Stomach (tissue), 9 donors: Measurements from ENCODE around the gene COPS9. TPM values are rescaled to one million over a fixed set of nuclear protein-coding genes. Genes with fewer than 3 reads are reported as not detected.

ENCODE experiments used
- DNase-seq, 2 donors: peaks; one replicate each; pipeline versions ENCODE4 v3.0.0 to v3.0.0-alpha.2; 2013 to 2019
- H3K27ac ChIP-seq, 5 donors: fragments of 200-600 bp in 4 of 5; sonication (generic) in 4 of 5; one replicate each; pipeline ENCODE4 v1.5.1; 2013 to 2019; ENCODE audit warnings: mild to moderate bottlenecking in 1 of 5, moderate library complexity in 1 of 5
- H3K27me3 ChIP-seq, 3 donors: fragments of 200-600 bp; sonication (generic); one replicate each; pipeline ENCODE4 v1.5.1; 2017 to 2019; ENCODE audit warnings: mixed run types in 1 of 3
- H3K36me3 ChIP-seq, 4 donors: fragments of 200-600 bp; sonication (generic); 1 replicate in 3 of 4; 2 replicates in 1 of 4; pipeline ENCODE4 v1.5.1; 2016 to 2019
- H3K4me1 ChIP-seq, 4 donors: fragments of 200-600 bp; sonication (generic); one replicate each; pipeline ENCODE4 v1.5.1; 2016 to 2019
- H3K4me3 ChIP-seq, 4 donors: fragments of 200-600 bp; sonication (generic) in 3 of 4; one replicate each; pipeline ENCODE4 v1.5.1; 2016 to 2019; ENCODE audit warnings: mild to moderate bottlenecking in 1 of 4
- H3K9me3 ChIP-seq, 4 donors: fragments of 200-600 bp; sonication (generic); one replicate each; pipeline ENCODE4 v1.5.1; 2016 to 2019
- EP300 ChIP-seq: sonication (generic); formaldehyde crosslinking; IDR thresholded peaks from one replicate; pipeline ENCODE4 v1.6.1; 2017; ENCODE audit warnings: antibody characterized with exemption
- POLR2A ChIP-seq, 4 donors: fragments of 450-650 bp; IDR thresholded peaks; one replicate each; pipeline ENCODE4 v1.6.1; 2016; ENCODE audit warnings: antibody characterized with exemption in 4 of 4, control low read depth in 2 of 4, mild to moderate bottlenecking in 1 of 4, moderate library complexity in 1 of 4
- POLR2AphosphoS5 ChIP-seq, 3 donors: sonication (generic); formaldehyde crosslinking; IDR thresholded peaks; one replicate each; pipeline ENCODE4 v1.6.1; 2016; ENCODE audit warnings: antibody characterized with exemption in 3 of 3
- WGBS, 5 donors: extraction: QIAGEN DNeasy Blood & Tissue Kit in 3 of 5; methylation state at CpG; one replicate each; pipeline versions ENCODE4 v1.1.5 to v1.1.7; 2013 to 2018; 5-methylcytosine and 5-hydroxymethylcytosine counted together
- intact Hi-C: fragments of 100-400 bp; cut with DNase I; formaldehyde crosslinking; loops from one replicate; pipeline ENCODE4 v1.15.1; 2023; ENCODE audit warnings: low total_unique reads
- polyA plus RNA-seq, 3 donors: library from polyadenylated mRNA; stranded (reverse); fragments of 200-250 nt; gene quantifications; one replicate each; pipeline ENCODE4 v1.2.3, GENCODE V29; 2013
- total RNA-seq, 5 donors: library from RNA; depleted of rRNA; stranded (reverse); fragments of >200 nt; gene quantifications; one replicate each; pipeline versions ENCODE4 v1.1.0 to v1.2.3, GENCODE V29; 2014 to 2016
- TF ChIP-seq, protein P1 (sequence below), 7 experiments: fragments of 450-650 bp in 4 of 7; fragments of 200-600 bp in 3 of 7; sonication (generic) in 3 of 7; IDR thresholded peaks; one replicate each; pipeline ENCODE4 v1.5.1; 2016 to 2019; ENCODE audit warnings: antibody characterized with exemption in 7 of 7, control low read depth in 2 of 7, mild to moderate bottlenecking in 1 of 7
- donor health status: healthy with polysubstance abuse.
- donor health status: Bipolar disorder and iron deficiency.
- donor health status: healthy.

COPS9 gene
- total and polyA plus RNA-seq, 8 donors = 40.6 to 582 (median 136) TPM

DNA sequence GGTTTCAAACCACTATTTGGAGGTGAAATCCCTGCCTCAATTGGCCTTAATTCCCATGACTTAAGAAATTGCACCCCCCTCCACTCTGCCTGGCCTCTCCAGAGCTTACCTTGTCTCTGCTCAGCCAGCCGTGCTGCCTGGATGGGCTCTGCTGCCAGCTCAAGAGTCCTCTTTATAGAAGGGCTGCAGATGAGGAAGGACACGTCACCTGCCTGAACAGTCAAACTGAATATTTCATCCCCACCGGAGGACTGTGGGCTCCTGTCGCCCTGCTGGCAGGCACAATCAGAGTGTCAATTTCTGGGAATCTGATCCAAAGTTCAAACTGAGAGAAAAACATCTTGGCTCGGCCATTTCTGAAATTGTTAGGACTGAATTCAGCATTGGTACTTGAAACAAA lies 4.4 kb upstream of the COPS9 start, which contains the start of gene OTOS:
TSS of gene OTOS (minus strand) at position 148 of the 400 bp plus-strand sequence. CDS start 332 bp downstream, outside the sequence.
- H3K36me3 ChIP-seq = no peaks in the 10 kb centered on the region
- H3K9me3 ChIP-seq = no peaks in the 10 kb centered on the region
- peaks cover 0 to 20% (median 16%) of the 10 kb centered on the region in 4 donors for H3K4me1 ChIP-seq
- no peak for DNase-seq
- WGBS, 5 donors = 53 to 68% (median 60%) methylated on average over 5 of the region's 5 CpGs
- no peak within 1 kb of the TSS for H3K27ac ChIP-seq
- no peak within 1 kb of the TSS for H3K4me3 ChIP-seq
- intact Hi-C loops = loop anchor here (5.0 to 10.0 kb wide), 2 partner anchors 83 to 1106 kb away; no protein-coding TSS in a partner anchor
- no peak for TF ChIP-seq EP300
- TF ChIP-seq, protein P1, sequence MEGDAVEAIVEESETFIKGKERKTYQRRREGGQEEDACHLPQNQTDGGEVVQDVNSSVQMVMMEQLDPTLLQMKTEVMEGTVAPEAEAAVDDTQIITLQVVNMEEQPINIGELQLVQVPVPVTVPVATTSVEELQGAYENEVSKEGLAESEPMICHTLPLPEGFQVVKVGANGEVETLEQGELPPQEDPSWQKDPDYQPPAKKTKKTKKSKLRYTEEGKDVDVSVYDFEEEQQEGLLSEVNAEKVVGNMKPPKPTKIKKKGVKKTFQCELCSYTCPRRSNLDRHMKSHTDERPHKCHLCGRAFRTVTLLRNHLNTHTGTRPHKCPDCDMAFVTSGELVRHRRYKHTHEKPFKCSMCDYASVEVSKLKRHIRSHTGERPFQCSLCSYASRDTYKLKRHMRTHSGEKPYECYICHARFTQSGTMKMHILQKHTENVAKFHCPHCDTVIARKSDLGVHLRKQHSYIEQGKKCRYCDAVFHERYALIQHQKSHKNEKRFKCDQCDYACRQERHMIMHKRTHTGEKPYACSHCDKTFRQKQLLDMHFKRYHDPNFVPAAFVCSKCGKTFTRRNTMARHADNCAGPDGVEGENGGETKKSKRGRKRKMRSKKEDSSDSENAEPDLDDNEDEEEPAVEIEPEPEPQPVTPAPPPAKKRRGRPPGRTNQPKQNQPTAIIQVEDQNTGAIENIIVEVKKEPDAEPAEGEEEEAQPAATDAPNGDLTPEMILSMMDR (IDR thresholded peaks at IDR 0.05) = no peak
- TF ChIP-seq POLR2A (IDR thresholded peaks at IDR 0.05) = no peak
- no peak for TF ChIP-seq POLR2AphosphoS5 (IDR thresholded peaks at IDR 0.05)
- H3K27me3 ChIP-seq = peaks cover 0 to 41% (median 25%) of the 10 kb centered on the region in 3 donors

DNA sequence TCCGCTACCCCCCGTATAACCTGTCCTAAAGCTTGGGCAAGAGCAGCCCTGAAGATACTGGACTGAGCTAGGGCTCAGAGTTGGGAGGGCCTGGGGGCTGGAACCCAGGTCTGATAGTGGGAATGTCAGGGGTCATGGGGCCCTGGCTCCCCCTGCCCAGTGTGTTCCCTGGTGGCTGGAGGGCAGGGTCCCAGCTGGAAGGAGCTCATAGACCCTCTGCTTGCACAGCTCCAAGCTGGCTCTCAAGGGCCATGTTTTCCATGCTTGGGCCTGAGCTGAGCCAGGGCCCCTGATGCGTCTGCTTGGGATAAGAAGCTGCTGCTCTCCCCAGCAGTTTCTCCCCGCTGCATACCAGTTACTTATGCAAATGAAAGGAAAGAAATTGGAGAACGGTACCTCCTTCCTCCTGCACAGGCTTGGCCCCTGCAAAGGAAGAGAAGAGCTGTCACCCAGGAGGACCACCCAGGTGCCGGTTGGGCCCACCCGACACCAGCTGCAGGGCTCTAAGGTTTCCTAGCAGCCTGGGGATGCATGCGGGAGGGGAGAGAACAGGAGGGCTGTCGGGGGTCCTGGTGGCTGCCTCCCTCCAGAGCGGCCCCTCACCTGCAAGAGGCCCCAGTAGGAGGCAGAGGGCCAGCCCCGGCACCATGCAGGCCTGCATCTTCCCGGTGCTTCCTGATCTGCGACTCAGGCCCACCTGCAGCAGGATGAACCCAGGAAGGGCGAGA lies 3.7 kb upstream of the COPS9 start:
- 50 to 60% (median 52%) methylated on average over 10 to 14 of the region's 14 CpGs for WGBS, 5 donors
- intact Hi-C loops = loop anchor here (5.0 to 10.0 kb wide), 2 partner anchors 83 to 1105 kb away; no protein-coding TSS in a partner anchor

DNA sequence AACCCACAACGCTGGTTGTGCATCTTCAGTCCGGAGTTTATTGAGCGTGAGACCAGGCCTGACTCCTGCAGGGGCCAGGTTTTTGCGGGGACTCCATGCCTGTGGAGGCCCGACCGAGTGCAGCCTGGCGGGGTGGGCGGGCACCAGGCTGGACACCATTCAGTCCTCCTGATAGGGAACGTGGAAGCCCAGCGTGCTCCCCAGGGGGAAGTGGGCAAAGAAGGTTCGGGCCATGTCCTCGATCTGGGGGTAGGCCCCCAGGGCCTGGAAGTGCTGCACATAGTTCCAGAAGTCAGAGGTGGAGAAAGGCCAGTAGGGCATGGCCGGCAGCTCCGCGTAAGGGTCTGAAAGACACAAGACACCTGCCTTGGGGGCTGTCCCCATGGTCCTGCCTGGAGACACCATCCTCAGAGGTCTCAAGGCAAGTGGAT lies 2.9 kb upstream of the COPS9 start:
- no peak for TF ChIP-seq POLR2AphosphoS5 (IDR thresholded peaks at IDR 0.05)
- TF ChIP-seq, protein P1 (IDR thresholded peaks at IDR 0.05) = no peak
- TF ChIP-seq POLR2A (IDR thresholded peaks at IDR 0.05) = no peak
- TF ChIP-seq EP300 = no peak
- Histone ChIP-seq H3K9me3 (no peaks in the 10 kb centered on the region), H3K4me1 (peaks cover 12 to 30% (median 30%) of the 10 kb centered on the region in 4 donors), H3K36me3 (peaks cover 0 to 2% (median 0%) of the 10 kb centered on the region in 4 donors), H3K4me3 (no peak overlapping the region), H3K27me3 (peaks cover 0 to 30% (median 14%) of the 10 kb centered on the region in 3 donors), H3K27ac (no peak overlapping the region)
- intact Hi-C loops = no loop called here
- 83 to 91% (median 84%) methylated on average over 14 to 15 of the region's 15 CpGs for WGBS, 5 donors
- DNase-seq = no peak

More for the DNA sequence above, 3.7 kb upstream of the COPS9 start:
- no peak for TF ChIP-seq POLR2AphosphoS5 (IDR thresholded peaks at IDR 0.05)
- TF ChIP-seq EP300 = no peak
- TF ChIP-seq POLR2A (IDR thresholded peaks at IDR 0.05) = no peak
- TF ChIP-seq, protein P1 (IDR thresholded peaks at IDR 0.05) = no peak
- H3K9me3 ChIP-seq = no peaks in the 10 kb centered on the region
- peaks cover 7 to 26% (median 23%) of the 10 kb centered on the region in 4 donors for H3K4me1 ChIP-seq
- H3K4me3 ChIP-seq = no peak overlapping the region
- DNase-seq = no peak
- H3K27me3 ChIP-seq = peaks cover 0 to 38% (median 18%) of the 10 kb centered on the region in 3 donors
- H3K27ac ChIP-seq = no peak overlapping the region
- no peaks in the 10 kb centered on the region for H3K36me3 ChIP-seq

DNA sequence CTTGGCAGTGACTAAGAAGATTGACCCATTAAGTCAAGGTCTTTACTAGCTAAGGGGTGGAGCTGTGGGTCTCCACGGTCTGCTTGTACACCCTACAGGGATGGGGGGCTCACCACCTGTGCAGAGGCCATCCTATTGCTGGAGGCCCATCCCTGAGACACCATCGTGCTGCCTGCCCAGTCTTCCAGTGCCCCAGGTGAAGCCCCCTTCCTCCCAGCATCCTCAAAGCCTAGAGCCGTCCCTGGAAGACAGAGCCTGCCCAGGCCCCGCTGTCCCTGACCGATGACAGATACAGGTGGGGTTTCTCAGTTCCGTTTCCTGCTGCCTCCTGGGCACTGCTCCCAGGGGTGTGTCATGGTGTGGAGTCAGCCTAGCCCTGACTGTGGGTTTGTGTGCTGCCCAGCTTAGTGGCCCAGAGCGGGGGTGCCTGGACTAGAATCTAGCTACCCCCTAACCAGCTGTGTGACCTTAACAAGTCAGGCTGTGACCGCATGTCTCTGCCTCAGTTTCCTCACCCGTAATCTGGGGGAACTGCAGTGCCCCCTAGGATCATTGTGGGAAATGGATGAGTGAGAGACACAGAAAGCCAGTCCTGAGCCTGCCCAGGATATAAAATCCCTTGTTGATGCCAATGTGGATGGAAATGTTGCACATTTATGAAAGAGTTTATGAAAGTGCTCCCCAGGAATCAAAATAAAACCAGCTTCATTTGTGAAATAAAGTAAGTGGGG lies 2.3 kb upstream of the COPS9 start:
- H3K36me3 ChIP-seq = peaks cover 4 to 8% (median 5%) of the 10 kb centered on the region in 4 donors
- WGBS, 5 donors = 64 to 78% (median 74%) methylated on average over 6 to 9 of the region's 9 CpGs
- intact Hi-C loops = no loop called here
- peaks cover 12 to 24% (median 24%) of the 10 kb centered on the region in 4 donors for H3K4me1 ChIP-seq
- TF ChIP-seq EP300 (no peak), POLR2AphosphoS5 (IDR thresholded peaks at IDR 0.05) (no peak), POLR2A (IDR thresholded peaks at IDR 0.05) (no peak)
- TF ChIP-seq, protein P1 (IDR thresholded peaks at IDR 0.05) = no peak
- H3K9me3 ChIP-seq = no peaks in the 10 kb centered on the region
- H3K4me3 ChIP-seq = no peak overlapping the region
- no peak overlapping the region for H3K27ac ChIP-seq
- no peak for DNase-seq
- H3K27me3 ChIP-seq = peaks cover 0 to 24% (median 11%) of the 10 kb centered on the region in 3 donors
